Left renal cortex interstitium (tissue), 4 donors: ENCODE data around the gene TRIP6. TPM values are rescaled to one million over a fixed set of nuclear protein-coding genes. Genes with fewer than 3 reads are reported as not detected.
A peak's percentile ranks its signal among the peaks of the same experiment; 100 is the strongest.
"Not testable (repeated sequence)": the region's sequence is repeated elsewhere in the genome, so short reads cannot be mapped to it uniquely, and the experiment has no call there.

Experiments
- DNase-seq, 4 donors: peaks; one replicate each; pipeline ENCODE4 v3.0.0-alpha.2; 2013; ENCODE audit warnings: low read depth in 4 of 4, low spot score in 2 of 4, missing footprints in 1 of 4
- polyA plus RNA-seq, 4 donors: library from polyadenylated mRNA; unstranded; fragments of 120-200 nt; gene quantifications; one replicate each; pipeline ENCODE4 v1.2.1, GENCODE V29; 2013; ENCODE audit not compliant: insufficient read length in 4 of 4

TRIP6 gene
- polyA plus RNA-seq, 4 donors, result 67.7 to 108 (median 89.7) TPM

DNA sequence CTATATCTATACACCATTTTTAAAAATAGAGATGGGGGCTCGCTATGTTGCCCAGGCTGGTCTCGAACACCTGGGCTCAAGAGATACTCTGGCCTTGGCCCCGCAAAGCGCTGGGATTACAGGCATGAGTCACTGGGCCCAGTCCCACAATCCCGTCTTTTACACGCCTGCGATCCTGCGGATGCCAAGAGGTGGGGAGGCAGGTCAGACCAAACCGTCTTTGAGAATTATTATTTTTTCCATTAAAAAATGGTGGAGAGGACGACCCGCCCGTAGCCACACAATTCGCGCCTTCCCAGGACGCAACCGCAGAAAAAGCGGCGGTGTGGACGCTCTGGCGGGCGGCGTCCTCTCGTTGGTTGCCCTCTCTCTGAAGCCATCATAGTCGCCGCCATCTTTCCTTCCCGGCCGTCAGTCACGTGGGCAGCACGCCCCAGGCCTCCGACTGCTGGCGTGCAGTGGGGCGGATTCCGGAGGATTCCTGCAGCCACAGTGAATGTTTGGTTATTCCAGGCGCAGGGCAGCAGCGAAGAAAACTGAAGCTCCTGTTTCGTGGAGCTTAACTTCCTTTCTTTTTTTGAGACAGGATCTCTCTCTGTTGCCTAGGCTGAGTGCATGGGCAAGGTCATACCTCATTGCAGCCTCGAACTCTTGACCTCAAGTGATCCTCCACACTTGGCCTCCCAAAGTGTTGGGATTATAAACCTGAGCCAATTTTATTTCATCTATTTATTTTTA is 29.9 kb upstream of the TRIP6 start:
- DNase-seq, result peak in 2 of 4 donors; percentile 81 to 89

DNA sequence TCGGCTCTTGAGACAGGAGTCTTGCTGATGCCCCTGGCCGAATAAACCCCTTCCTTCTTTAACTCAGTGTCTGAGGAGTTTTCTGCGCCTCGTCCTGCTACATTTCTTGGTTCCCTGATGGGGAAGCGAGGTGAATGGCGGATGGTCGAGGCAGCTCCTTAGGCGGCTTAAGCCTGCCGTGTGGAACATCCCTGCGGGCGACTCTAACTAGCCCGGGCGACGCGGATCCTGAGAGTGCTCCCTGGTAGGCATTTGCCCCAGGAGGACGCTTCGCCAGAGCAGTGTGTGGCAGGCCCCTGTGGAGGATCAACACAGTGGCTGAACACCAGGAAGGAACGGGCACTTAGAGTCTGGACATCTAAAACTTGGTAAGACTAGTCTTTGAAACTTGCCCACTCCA is 27.8 kb upstream of the TRIP6 start:
- no peak for DNase-seq

DNA sequence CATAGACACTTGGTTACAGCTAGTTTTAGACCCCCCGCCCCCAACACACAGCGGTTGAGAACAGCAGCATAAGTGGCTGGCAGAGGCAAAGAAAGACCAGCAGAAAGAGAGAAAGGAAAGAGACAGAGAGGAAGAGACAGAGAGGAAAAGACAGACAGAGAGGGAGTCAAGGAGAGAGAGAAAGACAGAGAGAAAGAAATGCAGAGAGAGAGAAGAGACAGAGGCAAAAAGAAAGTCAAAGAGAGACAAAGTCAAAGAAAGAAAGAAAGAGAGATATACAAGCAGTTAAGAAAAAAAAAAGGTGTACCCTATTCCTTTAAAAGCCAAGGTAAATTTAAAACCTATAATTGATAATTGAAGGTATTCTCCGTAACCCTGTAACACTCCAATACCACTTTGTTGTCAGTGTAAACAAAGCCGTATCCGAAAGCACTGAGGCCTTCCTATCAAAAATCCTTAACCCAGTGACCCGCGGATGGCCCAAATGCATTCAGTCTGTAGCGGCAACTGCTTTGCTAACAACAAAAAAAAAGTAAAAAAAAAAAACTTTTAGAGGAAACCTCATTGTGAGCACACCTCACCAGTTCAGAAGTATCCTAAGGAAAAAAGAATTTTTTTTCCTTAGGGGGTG is 26.6 kb upstream of the TRIP6 start:
- no peak for DNase-seq

DNA sequence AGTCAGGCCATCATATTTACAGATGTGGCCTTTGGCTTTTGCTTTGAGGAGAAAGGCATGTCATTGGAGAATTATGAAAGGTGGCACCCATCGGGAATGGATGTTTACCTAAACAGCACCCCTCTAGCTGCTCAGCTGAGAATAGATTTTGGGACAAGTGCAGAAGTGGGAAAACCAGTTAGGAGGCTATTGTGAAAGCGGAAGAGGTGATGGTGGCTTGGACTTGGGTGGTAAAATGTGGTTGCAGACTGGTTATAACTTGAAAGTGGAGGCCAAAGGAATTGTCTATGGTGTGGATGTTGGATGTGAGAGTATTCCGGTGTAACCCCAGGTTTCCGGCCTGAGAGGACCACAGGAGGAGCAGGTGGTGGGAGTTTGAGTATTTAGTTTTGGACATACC is 19.8 kb upstream of the TRIP6 start:
- no peak for DNase-seq

DNA sequence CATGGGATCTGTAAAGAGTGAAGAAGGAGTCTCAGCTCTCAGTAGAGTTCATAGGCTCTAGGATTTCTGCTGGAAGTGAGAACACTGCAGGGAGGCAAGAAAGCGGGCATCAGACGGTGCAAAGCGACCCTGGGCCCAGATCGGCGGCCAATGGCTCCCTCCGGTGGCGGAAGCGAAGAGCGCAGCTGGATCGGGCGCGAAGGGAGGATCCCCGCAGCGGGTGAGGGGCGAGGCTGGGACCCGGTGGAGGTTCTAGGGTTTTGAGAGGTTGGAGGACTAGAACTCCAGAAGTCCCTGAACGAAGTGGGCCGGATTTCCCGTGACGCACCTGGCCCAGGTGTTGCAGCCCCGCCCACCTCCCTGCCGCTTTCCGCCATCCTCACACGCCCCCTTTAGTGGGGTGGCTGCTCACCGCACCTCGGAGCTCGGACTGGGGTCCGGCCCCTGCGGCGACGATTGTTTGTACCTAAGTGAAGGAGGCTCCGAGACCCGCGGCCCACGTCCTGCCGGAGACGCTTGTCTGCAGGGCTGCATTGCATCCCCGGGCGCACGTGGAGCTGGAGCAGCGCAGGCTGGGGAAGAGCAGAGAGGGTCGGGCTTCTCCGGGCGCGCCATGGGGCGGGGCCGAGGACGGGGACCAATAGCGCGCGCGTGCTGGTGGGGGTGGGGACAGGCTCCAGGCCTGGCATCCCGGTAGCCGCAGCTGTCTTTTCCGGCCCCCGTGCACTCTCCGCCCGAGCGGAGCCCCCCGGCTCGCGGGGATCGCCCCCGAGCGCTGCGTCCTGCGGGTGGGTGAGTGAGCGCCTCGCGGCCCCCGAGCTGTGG is 14.9 kb upstream of the TRIP6 start, which contains the start of gene SLC12A9:
SLC12A9 (plus strand) TSS at position 666 of the 825 bp plus-strand sequence. CDS start 1,485 bp downstream, outside the sequence.
- peak in 1 of 4 donors; percentile 87 for DNase-seq

DNA sequence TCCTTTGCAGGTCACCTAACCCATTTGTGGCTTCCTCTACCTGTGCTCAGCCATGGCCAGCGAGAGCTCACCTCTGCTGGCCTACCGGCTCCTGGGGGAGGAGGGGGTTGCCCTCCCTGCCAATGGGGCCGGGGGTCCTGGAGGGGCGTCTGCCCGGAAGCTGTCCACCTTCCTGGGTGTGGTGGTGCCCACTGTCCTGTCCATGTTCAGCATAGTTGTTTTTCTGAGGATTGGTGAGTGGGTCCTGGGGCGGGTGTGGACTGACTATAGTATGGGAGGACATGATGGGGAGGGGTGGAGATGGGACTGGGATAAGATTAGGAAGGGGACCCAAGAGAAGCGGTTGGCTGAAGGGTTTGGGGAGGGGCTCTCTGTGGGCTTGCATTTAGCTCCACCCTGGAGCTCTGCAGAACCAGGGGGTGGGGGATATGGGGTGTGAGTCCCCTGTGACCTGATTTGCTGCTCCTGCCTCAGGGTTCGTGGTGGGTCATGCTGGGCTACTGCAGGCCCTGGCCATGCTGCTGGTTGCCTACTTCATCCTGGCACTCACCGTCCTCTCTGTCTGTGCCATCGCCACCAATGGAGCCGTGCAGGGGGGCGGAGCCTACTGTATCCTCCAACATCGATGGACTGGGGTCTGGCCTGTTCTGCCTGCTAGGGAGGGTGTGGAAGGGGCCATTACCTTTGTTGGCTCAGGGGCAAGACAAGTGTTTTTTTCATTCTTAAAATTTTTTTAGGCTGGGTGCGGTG is 12.9 kb upstream of the TRIP6 start:
- no peak for DNase-seq

DNA sequence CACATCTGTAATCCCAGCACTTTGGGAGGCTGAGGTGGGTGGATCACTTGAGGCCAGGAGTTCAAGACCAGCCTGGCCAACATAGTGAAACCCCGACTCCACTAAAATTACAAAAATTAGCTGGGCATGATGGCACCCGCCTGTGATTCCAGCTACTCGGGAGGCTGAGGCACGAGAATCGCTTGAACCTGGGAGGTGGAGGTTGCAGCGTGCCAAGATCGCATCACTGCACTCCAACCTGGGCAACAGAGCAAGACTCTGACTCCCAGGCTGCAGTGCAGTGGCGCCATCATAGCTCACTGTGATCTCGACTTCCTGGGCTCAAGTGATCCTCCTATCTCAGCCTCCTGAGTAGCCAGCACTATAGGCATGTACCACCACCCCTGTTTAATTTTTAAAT is 12.3 kb upstream of the TRIP6 start:
- DNase-seq, result not testable (repeated sequence)

DNA sequence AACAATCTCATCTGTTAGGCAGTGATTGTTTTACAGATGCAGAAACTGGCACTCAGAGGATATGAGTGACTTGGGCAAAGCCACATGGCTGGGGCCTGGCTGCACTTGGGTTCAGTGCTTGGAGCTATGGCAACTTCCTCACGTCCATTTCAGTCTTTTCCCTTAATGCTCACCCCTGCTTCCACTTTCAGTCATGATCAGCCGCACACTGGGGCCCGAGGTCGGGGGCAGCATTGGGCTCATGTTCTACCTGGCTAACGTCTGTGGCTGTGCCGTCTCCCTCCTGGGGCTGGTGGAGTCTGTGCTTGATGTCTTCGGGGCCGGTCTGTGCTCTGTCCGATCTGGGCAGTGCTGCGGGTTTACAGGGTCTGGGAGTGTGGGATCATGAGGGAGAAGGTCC is 11.7 kb upstream of the TRIP6 start:
- DNase-seq, result no peak

DNA sequence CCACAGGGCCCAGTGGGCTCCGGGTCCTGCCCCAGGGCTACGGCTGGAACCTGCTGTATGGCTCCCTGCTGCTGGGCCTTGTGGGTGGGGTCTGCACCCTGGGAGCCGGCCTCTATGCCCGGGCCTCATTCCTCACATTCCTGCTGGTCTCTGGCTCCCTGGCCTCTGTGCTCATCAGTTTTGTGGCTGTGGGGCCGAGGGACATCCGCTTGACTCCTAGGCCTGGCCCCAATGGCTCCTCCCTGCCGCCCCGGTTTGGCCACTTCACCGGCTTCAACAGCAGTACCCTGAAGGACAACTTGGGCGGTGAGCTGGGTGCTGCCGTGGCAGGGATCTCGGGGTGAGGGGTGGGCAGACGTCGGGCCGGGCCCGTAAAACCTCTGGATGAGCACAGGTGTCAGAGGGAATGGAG is 10.3 kb upstream of the TRIP6 start:
- no peak for DNase-seq

DNA sequence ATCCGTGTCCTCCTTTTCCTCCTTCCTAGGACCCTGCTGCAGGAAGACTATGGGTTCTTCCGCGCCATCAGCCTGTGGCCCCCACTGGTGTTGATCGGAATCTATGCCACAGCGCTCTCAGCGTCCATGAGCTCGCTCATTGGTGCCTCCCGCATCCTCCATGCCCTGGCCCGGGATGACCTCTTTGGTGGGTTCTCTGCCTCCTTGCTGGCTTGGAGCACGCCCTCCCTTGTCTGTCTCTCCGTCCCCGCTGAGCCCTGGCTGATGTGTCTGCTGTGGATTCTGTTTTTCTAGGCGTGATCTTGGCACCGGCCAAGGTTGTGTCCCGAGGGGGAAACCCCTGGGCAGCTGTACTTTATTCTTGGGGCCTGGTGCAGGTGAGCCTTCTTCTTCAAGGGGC is 7.3 kb upstream of the TRIP6 start:
- no peak for DNase-seq

DNA sequence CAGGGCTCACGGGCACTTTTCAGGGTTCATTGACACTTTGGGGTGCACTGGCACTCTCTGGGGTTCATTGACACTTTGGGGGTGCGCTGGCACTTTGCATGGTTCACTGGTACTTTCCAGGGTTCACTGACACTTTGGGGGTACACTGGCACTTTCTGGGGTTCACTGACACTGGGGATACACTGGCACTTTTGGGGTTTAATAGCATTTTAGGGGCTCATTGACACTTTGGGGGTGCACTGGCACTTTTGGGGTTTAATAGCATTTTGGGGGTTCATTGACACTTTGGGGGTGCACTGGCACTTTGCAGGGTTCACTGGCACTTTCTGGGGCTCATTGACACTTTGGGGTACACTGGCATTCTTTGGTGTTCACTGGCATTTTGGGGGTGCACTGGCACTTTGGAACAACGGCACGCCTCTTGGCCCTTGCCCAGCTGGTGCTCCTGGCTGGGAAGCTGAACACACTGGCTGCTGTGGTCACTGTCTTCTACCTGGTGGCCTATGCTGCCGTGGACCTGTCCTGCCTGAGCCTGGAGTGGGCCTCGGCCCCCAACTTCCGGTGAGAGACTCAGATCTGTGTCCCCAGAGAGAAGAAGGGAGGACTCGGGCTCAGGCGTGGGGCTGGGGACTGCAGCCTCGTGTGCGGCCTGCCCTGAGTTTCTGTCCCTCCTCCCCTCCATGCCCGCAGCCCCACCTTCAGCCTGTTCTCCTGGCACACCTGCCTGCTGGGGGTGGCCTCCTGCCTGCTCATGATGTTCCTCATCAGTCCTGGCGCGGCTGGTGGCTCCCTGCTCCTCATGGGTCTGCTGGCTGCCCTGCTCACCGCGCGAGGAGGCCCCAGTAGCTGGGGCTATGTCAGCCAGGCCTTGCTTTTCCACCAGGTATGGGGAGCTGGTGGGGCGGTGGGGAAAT is 6.2 kb upstream of the TRIP6 start:
- no peak for DNase-seq

DNA sequence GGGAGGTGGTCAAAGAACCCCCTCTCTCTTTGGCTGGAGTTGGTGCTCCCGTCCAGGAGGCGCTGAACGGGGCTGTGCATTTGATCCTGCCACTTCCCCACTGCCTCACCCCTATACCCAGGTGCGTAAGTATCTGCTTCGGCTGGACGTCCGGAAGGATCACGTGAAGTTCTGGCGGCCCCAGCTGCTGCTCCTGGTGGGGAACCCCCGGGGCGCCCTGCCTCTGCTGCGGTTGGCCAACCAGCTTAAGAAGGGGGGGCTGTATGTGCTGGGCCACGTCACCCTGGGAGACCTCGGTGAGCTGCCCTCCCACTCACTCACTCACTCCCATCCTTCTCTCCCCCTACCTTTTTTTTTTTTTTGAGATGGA is 5.6 kb upstream of the TRIP6 start:
- no peak for DNase-seq

DNA sequence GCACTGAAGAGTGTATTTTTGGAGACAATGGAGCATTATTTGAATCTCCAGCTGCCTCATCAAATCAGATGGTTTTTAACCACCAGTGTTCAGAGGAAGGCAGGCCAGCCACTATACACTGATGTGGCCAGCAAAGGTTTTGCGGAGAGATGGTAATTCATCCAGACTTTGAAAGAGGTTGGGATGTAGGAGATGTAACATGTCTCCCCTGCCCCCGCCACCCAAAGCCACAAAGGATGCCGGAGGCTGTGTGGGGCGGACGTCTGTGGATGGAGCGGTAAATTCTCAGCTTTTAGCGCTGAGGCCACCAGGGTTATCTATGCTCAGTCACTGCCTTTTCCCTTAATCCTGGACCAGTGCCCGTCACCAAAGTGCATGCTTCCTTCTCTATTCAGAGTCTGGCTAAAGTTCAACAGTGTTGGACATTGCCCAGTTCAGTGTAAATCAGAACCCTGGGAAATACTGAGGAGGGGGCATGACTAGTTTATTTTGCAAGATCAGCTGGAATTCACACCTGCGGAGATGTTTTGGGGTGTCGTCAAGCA is 3.7 kb upstream of the TRIP6 start:
- no peak for DNase-seq

DNA sequence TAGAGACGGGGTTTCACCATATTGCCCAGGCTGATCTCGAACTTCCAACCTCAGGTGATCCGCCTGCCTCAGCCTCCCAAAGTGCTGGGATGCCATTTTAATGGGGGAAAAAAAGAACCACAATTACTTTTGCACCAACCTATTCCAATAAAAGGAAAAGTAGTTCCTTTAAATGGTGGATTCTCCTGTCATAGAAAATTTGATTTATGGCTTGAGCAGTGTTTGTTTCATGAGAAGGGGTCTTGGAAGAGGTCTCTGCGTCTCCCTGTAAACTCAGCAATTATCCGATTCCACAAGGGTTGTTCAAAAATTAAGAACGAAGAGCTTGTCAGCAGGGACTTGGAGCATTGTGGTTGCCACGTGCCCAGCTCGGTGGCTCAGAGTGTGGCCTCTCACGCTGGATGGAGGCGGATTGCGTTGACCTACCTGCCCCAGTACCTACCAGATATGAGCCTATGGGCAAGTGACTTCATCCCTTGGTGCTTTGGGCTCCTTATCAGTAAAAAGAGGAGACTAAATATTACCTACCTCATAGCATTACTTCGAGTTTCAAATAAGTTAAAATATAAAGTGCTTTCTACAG is 2.8 kb upstream of the TRIP6 start:
- DNase-seq, result no peak

DNA sequence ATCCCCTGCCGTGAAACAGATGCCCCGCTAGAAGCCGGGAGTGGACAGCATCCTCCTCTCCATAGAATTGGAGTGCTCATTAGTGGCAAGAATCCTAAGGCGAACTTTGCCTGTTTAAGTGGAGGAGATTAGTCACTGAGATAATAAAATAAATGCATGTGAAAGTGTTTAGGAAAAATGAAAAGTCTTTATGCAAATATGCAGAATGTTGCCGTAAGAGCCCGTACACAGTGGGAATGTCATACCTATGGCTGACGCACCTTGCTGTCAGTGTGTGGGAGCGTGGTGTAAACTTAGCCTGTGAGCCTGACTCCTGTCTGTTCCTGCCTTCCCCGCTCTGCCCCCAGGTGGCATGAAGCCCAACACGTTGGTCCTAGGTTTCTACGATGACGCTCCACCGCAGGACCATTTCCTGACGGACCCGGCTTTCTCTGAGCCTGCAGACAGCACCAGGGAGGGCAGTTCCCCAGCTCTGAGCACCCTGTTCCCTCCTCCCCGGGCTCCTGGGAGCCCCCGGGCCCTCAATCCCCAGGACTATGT is 1.7 kb upstream of the TRIP6 start:
- DNase-seq, result no peak

DNA sequence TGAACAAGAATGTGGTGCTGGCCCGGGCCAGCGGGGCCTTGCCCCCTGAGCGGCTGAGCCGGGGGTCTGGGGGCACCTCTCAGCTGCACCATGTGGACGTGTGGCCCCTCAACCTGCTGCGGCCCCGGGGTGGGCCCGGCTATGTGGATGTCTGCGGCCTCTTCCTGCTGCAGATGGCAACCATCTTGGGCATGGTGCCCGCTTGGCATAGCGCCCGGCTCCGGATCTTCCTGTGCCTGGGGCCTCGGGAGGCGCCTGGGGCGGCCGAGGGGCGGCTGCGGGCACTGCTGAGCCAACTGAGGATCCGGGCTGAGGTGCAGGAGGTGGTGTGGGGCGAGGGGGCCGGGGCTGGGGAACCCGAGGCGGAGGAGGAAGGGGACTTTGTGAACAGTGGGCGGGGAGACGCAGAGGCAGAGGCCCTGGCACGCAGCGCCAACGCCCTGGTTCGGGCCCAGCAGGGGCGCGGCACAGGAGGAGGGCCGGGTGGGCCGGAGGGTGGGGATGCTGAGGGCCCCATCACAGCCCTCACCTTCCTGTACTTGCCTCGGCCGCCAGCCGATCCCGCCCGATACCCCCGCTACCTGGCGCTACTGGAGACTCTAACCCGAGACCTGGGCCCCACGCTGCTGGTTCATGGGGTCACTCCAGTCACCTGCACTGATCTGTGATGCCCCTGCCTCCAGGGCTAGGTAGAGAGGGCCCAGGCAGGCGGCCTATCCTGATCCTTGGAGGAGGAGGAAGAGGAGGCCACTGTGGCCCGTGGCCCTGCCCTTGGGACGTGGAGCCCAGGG is 1.1 kb upstream of the TRIP6 start:
- DNase-seq, result no peak

DNA sequence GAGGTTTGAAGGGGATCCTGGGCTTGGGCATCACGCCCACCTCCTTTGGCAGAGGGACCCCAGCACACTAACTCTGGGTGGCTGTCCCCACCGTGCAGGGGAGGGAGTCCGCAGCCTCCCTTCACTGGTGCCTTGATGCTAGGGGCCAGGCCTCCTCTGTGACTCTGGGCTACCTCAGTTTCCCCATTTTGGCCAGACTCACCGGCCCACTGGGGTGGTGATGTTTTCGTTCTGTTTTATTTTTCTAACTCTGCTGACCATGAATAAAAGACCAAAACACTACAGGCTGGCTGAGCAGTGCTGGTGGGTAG is 503 bp upstream of the TRIP6 start:
- no peak for DNase-seq

DNA sequence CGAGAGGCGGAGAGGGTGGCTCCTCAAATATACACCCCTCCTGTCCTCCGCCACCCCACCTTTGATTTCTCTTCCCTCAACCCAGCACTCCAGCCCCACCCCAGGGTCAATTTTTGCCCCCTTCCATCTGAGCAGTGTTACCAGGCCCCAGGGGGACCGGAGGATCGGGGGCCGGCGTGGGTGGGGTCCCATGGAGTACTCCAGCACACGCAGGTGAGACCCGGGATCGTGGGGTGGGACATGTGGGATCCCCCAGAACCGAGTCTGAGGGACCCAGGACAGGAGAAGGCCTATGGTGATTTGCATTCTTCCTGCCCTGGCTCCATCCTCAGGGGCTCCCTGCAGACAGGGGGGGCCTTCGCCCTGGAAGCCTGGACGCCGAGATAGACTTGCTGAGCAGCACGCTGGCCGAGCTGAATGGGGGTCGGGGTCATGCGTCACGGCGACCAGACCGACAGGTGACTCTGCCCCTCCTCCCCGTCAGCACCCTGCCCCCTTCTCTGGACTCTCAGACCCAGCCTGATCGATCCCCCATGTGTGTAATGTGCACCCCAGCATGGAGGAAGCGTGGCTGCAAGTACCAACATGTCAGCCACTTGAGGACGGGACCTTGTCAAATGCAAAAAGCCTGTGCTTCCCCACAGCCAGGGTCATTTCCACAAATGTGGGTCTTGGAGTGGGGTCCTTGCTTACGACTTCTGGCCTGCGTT is 744 bp downstream of the TRIP6 start:
- DNase-seq, result no peak
